Measurements from ENCODE around the gene ARHGAP10.
"Not testable (repeated sequence)": the region's sequence is repeated elsewhere in the genome, so short reads cannot be mapped to it uniquely, and the experiment has no call there.

Gene ARHGAP10

DNA sequence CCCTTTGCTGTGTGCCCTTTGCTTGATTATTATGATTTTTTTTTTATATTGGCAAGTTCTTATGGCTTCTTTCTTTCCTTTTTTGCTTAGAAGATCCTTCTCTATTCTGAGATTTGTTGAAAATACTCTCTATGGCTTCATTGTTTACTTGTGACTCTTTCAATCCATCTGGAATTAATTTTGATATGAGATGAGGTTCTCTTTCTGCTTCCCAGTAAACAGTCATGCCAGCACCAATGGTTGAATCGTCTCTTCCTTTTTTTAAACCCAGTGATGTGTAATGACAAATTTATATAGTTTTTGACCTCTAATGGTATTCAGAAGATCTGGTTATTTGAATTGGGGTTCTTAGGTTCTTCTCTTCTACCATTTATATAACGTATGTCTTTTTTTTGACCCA is 121.8 kb downstream of the ARHGAP10 start:
- DNase-seq (ENCODE audit: low read depth): peak; percentile 67

DNA sequence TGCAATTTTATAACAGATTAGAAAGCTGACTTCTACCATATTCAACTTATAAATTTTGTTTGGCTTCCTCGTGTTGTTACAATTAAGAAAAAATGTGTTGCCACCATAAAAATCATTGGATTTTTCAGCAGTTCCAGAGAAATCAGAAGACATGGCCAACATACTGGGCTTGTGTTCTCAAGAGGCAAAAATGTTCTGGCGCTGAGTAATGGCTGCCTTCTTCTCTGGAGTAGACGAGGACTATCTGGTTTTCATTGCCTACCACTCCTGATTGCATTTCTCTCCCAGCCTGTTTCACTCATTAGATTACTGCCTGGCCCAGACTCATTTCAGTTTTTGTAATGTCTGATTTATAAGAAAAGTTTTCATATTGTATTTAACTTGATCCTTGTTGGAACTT is 122.3 kb downstream of the ARHGAP10 start:
- DNase-seq (ENCODE audit: low read depth): no peak

DNA sequence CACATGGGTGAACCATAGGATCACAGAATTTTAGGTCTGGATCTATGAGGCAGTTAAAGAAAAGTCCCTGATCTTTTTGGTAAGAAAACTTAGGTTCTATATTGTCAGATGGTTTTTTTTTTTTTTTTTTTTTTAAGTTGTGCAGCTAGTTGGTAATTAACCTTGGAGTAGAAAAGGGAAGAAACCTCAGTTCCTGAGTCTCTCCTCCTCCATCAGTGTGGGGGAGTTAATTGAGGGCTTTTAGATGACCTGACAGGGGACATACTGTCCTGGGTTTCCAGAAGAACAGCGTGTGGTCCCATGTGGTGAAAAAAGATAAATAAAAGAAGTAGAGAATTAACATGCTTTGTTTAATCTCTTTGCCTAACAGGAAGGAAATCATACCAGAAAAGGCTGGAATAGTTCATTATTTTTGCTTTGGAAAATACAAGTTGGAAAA is 123.7 kb downstream of the ARHGAP10 start:
- DNase-seq (ENCODE audit: low read depth): no peak

DNA sequence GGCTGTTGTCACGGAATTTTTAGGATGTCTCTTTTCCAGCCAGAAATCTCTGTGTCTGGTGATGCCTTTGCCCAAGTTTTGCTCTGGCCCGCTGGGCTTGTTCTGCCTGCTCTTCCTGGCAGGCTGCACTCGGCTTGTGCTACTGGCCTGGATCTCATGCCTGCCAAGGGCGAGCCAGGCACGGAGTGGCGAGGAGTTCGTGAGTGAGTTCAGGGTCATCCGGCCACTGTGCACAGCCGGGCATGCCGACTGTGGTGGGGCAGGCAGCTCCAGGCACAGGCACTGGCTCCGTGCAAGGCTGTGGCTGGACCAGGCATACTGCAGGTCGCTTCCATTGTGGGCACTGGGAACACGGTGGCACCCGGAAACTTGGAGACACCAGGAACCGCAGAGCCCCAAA is 129.1 kb downstream of the ARHGAP10 start:
- DNase-seq (ENCODE audit: low read depth): no peak

DNA sequence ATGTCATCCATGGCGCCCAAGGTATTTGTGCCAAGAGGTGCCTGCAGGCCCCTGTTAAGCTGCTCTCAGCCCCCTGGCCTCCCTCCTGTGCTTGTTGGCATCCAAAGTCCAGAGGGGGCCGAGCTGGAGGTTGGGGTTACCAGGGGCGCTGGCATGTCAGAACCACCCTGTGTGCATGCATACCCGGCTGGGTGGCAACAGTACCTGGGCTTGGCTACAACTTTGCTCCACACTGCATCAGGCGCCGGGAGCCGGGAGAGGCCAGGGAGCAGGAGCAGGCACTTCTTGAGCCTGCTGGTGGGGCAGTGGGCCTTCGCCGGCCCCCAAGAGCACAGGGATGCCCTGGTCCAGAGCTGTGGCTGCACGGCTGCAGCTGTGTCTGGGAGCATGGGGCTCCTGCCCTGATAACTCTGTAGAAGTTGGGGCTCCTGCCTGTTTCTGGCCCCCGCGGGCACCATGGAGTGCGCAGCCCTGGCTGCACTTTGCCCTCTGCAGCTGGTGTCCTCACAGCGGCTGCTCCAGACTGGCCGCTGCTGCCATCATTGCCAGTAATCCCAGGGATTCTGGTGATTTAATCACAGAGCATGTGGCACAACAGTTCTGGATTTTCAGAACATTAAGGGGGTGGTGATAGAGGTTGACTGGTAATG is 130.3 kb downstream of the ARHGAP10 start:
- DNase-seq (ENCODE audit: low read depth): no peak

DNA sequence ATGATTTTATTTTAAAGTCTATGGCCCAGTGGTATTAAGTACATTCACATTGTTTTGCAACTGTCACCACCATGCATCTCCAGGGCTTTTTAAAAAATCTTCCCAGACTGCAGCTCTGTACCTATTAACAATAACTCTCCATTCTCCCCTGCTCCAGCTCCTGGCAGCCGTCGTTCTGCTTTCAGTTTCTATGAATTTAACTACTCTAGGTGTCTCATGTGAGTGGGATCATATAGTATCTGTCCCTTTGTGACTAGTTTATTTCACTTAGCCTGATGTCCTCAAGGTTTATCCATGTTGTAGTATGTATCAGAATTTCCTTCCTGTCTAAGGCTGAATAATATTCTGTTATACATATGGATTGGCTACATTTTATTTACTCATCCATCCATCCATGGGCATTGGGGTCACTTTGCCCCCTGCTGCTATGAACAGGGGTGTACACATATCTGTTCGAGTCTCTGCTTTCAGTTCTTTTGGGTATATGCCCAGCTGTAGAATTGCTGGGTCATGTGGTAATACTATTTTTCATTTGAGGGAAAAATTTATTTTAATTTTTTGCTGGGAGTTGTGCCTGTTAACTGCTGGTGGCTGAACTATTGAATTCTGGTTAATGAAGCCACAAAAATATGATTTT is 131.3 kb downstream of the ARHGAP10 start:
- no peak for DNase-seq (ENCODE audit: low read depth)

DNA sequence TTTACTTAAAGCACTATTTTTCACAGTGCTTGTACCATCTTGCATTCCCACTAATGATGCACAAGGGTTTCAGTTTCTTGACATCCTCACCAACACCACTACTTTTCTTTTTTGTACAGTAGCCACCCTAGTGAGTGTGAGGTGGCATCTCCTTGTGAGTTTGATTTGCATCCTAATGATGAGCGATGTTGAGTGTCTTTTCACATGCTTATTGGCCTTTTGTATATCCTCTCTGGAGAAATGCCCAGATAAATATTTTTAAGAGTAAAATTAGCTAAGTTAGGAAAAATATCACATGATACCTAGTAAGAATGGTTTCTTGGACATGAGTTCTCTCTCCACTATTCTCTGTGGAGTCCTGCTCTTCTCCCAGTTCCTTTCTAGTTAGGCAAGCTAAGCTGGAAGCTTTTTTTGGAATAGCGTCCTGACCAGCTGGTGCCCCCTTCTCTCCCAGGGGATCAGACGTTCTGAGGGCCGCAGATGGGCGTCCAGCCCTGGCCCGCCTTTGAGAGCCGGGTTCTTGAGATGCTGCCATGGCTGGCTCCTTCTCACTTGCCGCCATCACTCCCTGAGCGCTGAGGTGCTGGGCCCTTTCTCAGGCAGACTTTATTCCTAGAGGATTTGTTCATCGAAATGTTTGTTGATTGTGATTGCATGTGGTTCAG is 132.1 kb downstream of the ARHGAP10 start:
- DNase-seq (ENCODE audit: low read depth): no peak

DNA sequence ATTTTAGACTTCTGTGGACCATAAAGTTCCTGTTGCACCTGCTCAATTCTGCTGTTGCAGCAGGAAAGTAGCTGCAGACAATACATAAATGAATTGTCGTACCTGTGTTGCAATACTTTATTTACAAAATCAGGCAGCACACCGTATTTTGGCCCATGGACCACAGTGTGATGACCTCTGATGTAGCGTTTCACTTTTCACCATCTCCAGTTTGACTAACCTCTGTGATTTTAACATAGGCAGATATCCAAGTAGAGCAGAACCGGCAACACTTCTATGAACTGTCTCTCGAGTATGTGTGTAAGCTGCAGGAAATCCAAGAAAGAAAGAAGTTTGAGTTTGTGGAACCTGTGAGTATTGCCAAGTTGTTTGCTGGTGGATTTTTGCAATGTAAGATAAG is 132.7 kb downstream of the ARHGAP10 start:
- no peak for DNase-seq (ENCODE audit: low read depth)

DNA sequence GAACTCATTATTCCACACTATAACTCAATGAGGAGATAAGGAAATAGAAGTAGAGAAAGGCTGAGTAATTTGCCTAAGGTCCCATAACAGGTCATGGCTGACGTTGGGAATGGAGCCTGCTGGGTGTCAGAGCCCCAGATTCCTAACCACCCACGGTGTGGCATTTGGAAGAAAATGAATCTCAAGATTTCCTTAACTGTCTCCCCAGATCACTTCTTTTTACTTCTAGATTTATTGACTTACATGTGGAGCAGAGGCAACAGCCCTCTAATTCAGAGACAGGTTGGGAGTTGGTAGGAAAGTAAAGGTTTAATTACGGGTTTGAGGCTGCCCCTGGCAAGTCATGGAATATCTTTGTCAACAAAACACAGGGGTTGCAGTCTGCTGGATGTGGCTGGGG is 134.0 kb downstream of the ARHGAP10 start:
- DNase-seq (ENCODE audit: low read depth): no peak

DNA sequence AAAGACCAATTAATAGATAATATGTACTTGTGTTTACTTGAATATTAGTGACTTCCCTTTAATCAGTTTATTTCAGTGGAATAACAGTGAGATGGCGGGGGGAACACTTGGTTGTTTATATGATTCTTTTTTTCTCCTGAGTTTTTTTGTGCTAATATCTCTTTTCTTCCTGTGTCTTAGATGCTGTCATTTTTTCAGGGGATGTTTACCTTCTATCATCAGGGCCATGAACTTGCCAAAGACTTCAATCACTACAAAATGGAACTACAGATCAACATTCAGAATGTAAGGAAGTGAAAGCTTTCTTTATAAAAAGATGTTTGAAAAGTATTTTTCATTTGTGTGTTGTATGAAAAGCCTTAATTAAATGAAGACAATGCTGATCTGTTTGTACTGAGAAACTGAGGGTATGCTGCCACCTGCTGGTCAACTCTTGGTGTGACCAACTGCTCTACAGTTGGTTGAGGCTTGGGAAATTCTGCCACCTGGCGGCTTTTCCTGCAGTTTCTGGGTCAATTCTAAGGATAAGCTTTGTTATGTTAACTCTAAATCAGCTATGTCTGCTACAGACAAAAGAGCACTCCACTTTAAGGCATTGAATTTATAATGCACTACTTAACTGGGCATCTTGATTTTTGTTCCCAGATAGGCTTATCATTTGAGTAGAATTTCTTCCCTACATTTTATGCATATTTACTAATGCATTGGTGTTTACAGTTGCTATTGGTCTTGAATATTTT is 134.8 kb downstream of the ARHGAP10 start:
- peak; percentile 31 for DNase-seq (ENCODE audit: low read depth)

DNA sequence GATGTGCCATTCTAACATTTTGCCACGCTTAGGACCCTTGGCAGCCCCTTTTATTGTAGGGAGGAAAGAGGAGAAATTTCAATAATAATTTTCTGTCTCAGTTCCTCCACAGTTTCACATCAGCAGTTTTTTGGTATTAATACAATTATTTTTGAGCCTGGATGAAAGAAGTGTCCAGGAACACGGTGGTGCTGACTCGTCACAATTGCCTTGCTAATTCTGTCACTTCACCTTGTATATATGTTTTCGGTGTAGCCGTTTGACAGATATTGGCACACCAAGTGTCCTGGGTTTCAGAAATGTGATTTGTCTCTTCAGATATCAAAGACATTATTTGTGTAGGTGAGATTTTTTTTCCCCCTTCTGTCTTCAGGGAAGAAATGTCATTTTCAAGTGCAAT is 142.2 kb downstream of the ARHGAP10 start:
- no peak for DNase-seq (ENCODE audit: low read depth)

DNA sequence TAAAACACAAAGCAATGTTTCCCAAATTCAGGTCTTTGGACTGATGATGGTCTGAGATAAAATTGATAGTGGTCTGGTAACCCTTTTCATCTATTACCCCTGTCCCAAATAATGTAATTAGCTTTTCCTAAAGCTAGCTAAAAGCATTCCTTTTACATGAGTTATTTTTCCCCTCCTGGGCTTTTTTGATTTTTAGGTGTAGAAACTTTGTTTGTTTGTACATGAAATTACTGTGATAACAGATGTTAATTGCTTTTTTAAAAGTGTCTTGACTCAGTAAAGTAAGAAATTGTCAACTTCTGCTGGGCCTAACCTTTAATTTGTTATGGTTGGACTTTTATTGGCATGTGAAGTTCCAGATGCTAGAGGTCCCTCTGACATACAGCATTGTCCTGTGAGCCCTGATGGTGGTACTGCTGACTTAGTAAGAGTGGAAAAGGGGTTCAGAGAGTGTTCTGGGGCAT is 145.5 kb downstream of the ARHGAP10 start:
- no peak for DNase-seq (ENCODE audit: low read depth)

DNA sequence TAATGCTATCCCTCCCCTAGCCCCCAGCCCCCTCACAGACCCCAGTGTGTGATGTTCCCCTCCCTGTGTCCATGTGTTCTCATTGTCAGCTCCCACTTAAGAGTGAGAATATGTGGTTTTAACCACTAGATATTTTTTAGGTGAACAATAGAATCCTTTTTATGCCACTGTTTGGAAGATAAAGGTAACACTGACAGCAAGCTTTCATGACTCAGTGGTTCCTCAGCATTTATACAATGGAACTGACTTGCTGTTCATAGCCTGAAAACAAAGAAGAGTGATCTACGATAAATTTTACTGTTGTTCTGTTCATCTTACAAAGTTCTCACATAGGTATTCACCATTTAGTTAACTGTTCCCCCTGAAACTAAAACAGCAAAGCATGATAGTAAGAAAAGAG is 147.8 kb downstream of the ARHGAP10 start:
- DNase-seq (ENCODE audit: low read depth): no peak

DNA sequence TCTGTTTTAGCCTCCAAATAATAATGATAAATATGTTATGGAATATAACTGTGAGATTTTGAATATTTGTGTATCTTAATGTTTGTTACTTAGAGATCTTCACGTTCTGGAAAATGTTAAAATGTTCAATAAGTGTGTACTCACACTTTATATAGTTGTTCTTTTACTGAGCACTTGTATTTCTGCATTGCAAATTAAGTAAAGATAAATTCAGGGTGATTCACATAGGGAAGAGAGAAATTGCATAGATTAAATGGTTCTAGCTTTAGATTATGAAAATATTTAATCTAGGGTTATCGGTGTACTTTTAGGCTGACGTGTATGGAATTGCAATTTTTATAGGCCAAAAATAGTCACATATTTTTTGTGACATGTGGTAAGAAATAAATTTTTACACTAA is 148.6 kb downstream of the ARHGAP10 start:
- no peak for DNase-seq (ENCODE audit: low read depth)

DNA sequence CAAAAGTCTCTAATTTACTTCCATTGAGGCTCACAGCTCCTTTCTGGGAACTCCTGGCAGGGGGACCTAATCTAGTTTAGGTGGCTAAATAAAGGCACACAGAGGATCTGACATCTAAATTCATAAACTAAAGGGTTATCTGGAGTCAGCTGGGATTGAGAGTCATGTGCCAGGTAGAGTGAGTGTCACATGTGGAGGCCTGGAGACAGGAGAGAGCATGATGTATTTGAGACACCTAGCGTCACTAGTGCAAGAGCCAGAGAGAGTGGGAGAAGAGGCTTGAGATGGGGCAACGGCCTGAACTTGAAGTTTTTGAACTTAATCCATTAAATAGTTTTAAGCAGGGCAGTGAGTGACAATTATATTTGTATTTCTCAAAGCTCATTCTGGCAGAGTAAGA is 152.6 kb downstream of the ARHGAP10 start:
- no peak for DNase-seq (ENCODE audit: low read depth)

DNA sequence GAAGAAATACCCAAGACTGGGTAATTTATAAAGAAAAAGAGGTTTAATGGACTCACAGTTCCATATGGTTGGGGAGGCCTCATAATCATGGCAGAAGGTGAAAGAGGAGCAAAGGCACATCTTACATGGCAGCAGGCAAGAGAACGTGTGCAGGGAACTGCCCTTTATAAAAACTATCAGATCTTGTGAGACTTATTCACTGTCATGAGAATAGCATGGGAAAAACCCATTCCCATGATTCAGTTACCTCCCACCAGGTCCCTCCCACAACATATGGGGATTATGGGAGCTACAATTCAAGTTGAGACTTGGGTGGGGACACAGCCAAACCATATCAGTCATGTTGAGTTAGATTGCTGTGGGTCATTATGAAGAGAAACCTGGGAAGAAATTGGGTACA is 153.3 kb downstream of the ARHGAP10 start:
- not testable (repeated sequence) for DNase-seq (ENCODE audit: low read depth)

DNA sequence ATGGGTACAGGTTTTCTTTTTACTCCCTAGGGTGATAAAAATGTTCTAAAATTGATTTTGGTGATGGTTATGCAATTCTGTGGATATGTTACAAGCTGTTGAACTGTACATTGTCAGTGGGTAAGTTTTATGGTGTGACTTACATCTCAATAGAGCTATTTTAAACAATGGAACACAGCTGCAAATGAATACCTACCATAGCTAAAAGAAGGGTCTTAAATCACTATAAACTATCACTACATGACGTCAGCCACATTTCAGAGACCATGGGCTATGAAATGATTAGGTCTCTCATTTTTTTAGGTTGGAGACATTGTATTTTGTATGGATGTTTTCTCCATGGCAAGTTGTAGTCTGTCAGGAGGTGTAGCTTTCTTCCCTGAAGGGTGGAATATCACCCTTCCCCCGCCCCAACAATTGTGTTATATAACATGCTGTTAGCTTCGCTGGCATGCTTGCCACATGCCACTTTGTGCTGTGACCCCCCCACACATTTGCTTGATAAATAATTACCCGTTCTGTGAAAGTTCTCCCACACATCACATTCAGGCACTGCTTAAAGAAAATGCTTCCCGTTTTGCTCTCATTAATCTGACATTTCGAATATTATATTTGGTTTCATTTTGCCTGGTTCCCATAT is 159.7 kb downstream of the ARHGAP10 start:
- no peak for DNase-seq (ENCODE audit: low read depth)

DNA sequence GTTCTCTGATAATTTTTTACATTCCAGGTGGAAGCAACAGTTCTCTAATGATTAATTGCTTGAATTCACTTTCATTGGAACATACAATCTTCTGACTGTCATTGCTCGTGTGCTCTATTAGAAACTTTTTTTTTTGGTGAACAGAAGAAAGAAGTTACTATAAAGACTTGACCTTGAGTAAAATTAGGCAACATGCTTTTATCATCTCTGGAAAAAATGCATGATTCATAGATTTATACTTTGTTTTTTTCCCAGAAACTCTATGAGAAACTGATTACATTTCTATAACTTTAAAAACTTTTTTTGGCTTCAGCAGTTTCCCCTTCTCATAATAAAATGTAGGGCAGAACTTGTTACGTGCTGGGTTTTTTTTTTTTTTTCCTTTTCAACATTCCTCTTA is 167.6 kb downstream of the ARHGAP10 start:
- no peak for DNase-seq (ENCODE audit: low read depth)

DNA sequence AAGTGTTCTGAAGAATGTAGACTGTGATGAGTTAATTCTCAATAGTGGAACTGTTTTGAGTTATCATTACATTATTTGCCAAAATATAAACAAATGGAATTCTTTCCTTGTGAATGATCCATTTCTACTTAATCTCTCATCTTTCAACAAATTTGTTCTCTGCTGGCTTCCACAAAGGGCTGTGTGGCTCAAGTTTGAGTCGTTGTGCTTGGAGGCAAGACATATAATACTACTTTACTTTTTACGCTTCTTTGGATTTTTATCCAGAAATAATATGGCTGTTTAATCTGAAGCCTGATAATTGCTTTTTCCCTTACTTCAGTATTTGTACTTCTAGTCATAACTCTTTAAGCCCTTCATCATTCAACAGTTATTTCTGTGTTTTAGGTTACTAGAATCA is 169.5 kb downstream of the ARHGAP10 start:
- no peak for DNase-seq (ENCODE audit: low read depth)

DNA sequence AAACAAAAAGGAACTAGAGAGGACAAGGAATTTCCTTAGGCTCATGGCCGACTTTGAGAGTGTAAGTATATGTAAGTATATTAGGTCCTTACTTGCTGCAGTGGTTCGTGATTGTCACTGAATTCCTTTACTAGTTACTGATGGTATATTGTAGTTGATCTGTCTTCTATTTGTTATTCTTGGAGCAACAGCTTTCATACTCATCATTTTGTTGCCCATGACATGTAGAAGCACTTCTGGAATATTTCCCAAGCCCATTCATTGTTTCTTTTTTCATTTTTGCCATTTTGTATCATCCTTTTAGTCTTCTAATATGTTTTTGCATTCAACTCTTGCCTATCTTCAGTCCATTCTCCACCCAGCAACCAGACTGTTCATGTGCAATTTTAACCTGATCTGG is 170.0 kb downstream of the ARHGAP10 start:
- DNase-seq (ENCODE audit: low read depth): no peak

DNA sequence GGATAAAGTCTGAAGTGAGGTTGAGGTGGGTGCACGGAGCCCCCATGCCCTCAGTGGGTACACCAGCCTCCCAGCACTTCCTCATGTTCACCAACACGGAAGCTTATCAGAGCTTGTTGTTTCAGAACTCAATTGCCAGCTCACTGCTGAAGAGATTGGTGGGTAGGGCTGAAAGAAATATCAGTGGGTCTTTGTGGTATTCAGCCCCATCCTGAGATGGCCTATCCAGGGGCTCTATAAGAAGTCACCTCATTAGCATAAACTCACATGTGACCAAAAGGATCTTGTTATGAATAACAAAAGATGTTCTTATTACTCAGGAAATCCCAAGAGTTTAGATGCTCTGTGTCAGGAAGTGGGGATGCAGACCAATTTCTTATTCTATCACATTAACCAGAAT is 177.3 kb downstream of the ARHGAP10 start:
- DNase-seq (ENCODE audit: low read depth): no peak

DNA sequence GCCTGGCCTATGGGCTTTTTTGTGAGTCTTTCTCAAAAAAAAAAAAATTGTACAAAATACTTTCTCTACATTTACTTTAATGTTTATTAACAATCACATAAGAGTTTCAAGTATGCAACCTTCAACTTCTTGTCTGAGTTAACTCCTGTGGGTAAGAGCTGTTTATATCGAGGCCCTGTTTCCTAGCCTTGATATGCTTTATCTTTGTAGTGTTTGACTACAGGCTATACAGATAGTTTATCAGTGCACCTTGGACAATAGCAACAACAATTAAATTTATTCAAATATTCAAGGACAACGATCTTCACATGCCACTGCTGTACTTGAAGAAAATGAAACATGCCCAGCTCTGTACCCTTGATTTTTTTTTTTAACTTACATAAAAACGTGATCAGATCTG is 178.4 kb downstream of the ARHGAP10 start:
- no peak for DNase-seq (ENCODE audit: low read depth)

All from GM04503 (cell line).